ENCODE data around the gene CATSPERB.

GRCh38 chr14:91586410-91586809 lies 145.5 kb downstream of the CATSPERB start:
- TF ChIP-seq CTCF (IDR thresholded peaks at IDR 0.05) (no peak), POLR2A (IDR thresholded peaks at IDR 0.05) (no peak)
